H1 (cell line): ENCODE measurements around the gene NKPD1. TPM values are rescaled to one million over a fixed set of nuclear protein-coding genes. Genes with fewer than 3 reads are reported as not detected.

Experiments
- CHD1 ChIP-seq: IDR thresholded peaks from 2 replicates; pipeline ENCODE4 v1.6.1; 2012; ENCODE audit warnings: low read depth, low read length, improper control_type of control experiment
- NRF1 ChIP-seq: IDR thresholded peaks from 2 replicates; pipeline ENCODE4 v1.6.1; 2011; ENCODE audit warnings: mild to moderate bottlenecking, low read depth, low read length, improper control_type of control experiment
- polyA plus RNA-seq, 7 experiments: library from polyadenylated mRNA; depleted of rRNA in 3 of 7; stranded (reverse) in 5 of 7; unstranded in 2 of 7; fragments of >200 nt in 5 of 7; fragments of 200-250 nt in 2 of 7; gene quantifications; 1 replicate in 5 of 7; 2 replicates in 1 of 7; 4 replicates in 1 of 7; pipeline versions ENCODE4 v1.2.1 to v1.2.3, GENCODE V29; 2011 to 2013; ENCODE audit warnings: missing spikeins in 2 of 7, mixed read lengths in 2 of 7
- total RNA-seq: library from RNA; stranded (reverse); fragmentation: NEBNext Ultra II Directional; extraction: Animal tissue kit (Norgen Biotek cat#: 25700); gene quantifications from 2 replicates; pipeline ENCODE4 v1.2.1, GENCODE V29; 2021

Gene NKPD1
- total and polyA plus RNA-seq, 2 of the 8 experiments (the other 6 are each of a cell fraction or from before 2014, with no cell fraction given) = 0.30 to 0.39 TPM

DNA sequence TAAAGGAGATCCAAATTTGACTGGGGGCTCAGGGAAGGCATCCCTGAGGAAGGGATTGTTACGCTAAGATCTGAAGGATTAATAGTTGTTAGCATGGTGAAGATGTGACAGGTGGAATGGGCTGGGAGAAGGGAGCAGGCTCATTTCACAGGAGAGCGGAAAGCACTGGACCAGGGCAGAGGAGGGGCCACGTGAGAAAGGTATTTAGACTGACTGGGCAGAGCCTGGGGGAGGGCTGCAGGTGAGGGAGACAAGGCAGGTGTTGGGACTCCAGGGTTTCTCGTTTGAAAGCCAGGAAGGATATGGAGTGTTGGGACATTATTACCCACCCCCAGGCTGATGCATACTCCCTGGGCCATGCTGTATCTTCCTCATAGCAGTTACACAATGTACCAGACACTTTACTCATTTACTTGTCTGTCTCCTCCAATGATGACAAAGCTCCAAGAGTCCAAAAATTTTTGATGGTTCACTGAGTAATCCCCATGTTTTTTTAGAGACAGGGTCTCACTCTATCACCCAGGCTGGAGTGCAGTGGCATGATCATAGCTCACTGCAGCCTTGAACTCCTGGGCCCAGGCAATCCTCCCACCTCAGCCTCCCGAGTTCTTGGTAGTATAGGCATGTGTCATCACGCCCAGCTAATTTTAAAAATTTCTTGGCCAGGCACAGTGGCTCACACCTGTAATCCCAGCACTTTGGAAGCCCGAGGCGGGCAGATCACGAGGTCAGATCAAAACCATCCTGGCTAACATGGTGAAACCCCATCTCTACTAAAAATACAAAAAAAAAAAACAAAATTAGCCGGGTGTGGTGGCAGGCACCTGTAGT is 14.9 kb upstream of the NKPD1 start (continued):
- TF ChIP-seq NRF1 = no peak
- no peak for TF ChIP-seq CHD1
- TF ChIP-seq, all 59 proteins: peak for 0
